CD4-positive, alpha-beta T cell treated with Interleukin-15 for 4 hours (primary cell): ENCODE measurements around the gene FAM83C.
A peak's percentile ranks its signal among the peaks of the same experiment; 100 is the strongest.
"Not testable (repeated sequence)": the region's sequence is repeated elsewhere in the genome, so short reads cannot be mapped to it uniquely, and the experiment has no call there.

Experiments
- DNase-seq: peaks from one replicate; pipeline ENCODE4 v3.0.0-alpha.2; 2020; ENCODE audit warnings: low spot score

Gene FAM83C

DNA sequence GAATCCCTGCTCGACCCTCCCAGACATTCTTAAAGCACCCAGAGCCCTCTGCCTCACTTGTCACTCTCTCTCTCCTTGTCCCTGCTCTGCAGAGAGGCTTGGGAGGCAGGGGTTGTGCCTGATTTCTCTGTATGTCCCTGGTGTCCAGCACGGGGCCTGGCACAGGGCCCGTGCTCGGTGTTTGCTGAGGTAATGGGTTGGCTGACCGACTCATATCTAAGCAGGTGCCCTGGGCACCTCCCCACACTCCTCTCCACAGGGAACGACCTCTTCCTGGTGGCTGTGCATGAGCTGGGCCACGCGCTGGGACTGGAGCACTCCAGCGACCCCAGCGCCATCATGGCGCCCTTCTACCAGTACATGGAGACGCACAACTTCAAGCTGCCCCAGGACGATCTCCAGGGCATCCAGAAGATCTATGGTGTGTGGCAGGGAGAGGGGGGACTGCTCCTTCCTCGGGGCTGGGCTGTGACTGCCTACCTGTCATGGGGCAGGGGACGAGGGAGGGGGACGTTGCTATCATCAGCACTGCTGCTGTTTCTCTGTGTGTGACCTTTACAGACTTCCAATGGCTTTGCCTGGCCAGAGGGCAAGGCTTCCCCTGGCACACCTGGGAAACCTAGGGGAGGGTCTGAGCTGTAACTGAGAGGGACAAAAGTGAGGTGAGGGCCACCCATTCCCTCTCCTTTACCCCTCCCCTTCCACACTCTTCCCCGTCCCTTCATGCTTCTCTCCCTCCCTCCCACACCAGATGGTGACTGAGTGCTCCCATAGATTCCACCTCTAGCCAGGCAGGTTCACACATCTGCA is 28.5 kb downstream of the FAM83C start:
- DNase-seq, result no peak

DNA sequence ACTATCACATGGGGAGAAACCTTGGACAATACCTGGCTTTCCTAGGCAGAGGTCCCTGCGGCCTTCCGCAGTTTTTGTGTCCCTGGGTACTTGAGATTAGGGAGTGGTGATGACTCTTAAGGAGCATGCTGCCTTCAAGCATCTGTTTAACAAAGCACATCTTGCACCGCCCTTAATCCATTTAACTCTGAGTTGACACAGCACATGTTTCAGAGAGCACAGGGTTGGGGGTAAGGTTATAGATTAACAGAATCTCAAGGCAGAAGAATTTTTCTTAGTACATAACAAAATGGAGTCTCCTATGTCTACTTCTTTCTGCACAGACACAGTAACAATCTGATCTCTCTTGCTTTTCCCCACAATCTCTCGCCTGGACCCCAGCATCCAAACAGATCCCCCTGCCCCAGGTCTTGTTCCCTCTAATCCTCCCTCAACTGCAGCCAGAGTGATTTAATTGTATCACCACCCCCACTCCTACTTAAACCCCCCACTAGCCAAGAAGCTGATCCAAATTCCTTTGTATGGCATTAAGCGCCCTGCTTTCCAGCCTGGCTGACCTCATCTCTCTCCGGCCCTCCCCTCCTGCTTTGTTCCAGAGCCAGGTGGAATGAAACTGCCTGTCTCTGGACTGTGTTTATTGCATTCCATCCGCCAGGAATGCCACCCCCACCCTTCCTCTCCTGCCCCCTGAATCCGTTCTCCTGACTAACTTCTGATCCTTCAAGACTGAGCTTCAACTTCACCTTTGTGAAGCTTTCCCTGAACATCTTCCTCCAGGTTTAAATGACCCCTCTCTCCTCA is 29.3 kb downstream of the FAM83C start:
- DNase-seq, result not testable (repeated sequence)

GRCh38 chr20:35262321-35262720 is 29.9 kb downstream of the FAM83C start:
- not testable (repeated sequence) for DNase-seq

- DNase-seq, result no peak
Observed at GRCh38 chr20:35260426-35260825, 31.8 kb downstream of the FAM83C start.

DNA sequence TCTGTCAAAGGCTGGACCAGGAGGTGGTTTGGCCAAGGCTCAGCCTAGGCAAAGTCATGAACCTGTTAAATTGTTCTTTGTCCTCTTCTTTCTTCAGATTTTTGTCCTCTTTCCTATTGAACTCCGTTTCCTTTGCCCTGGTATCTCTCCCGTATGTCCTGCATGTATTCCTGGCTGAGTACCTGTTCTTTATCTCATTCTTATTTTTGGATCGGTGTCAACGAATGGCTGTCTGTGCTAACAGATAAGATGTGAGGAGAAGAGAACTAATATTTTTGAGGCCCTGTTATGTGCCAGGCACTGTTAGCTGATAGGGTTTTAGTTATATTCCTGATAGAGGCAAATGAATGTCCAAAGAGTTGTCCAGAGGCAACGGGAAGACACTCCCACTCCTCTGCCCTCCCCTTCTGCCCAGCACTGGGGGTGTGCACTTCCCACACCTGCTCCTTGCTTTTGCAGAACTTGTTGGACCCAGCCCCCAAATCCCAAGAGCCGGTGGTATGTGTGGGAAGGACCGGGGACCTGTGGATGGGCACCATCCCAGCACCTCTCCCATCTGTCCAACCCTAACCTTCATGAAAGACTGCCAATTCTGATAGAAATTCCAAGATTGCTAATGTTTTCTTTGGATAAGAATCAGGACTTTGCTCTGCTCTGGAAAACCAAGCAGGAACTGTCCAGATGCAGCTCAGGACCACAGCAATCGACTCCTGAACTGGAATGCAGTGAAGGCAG is 34.9 kb downstream of the FAM83C start:
- no peak for DNase-seq

- DNase-seq, result no peak
Observed at GRCh38 chr20:35254448-35254999, 37.7 kb downstream of the FAM83C start.

DNA sequence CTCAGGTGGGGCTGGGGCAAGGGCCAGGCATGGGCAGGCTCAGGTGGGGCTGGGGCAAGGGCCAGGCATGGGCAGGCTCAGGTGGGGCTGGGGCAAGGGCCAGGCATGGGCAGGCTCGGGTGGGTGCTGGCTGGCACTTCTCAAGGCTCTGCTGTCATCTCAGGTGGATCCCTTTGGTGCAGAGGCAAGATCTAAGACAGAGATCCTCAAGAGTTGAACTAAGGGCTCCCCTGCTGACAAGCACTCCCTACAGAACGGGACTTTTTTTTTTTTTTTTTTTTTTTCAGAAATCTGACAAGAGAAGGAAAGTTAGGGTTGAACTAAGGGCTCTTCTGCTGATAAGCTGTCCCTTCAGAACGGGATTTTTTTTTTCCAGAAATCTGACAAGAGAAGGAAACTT is 39.2 kb downstream of the FAM83C start:
- no peak for DNase-seq

GRCh38 chr20:35252598-35252997 is 39.6 kb downstream of the FAM83C start:
- not testable (repeated sequence) for DNase-seq

DNA sequence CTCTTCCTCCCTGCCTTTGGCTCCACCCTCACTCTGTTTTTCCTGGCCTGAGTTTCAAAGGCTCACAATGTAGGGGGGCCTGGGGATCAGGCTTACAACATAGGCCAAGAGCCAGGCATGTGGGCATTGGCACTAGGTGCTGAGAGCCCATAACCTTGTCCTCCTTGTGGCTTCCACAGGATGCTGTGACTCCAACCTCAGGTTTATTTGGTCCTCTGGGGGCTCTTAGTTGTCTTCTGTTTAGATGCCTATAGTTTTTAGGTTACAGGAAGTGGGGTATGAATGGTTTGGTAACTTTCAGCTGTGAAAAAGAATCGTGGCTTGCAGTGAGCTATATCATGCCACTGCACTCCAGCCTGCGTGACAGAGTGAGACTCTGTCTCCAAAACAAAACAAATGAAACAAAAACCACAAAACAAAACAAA is 40.2 kb downstream of the FAM83C start:
- peak; percentile 44 for DNase-seq

- DNase-seq, result no peak
Observed at GRCh38 chr20:35251613-35251940, 40.6 kb downstream of the FAM83C start.

GRCh38 chr20:35248641-35249475 is 43.4 kb downstream of the FAM83C start:
- no peak for DNase-seq

DNA sequence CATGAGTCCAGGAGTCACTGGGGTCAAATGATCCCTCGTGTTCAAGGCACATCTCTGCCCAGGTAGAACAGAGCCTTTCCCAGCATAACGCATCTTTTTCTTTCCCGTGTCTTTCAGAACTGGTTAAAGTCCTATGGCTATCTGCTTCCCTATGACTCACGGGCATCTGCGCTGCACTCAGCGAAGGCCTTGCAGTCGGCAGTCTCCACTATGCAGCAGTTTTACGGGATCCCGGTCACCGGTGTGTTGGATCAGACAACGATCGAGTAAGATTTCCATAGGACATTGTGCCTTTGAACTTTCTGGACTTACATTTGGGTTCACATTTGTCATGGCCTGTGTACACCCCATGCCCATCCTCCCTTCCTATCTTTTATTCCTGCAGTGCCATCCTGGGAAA is 45.5 kb downstream of the FAM83C start:
- no peak for DNase-seq

GRCh38 chr20:35243986-35244385 is 48.2 kb downstream of the FAM83C start:
- DNase-seq, result no peak

DNA sequence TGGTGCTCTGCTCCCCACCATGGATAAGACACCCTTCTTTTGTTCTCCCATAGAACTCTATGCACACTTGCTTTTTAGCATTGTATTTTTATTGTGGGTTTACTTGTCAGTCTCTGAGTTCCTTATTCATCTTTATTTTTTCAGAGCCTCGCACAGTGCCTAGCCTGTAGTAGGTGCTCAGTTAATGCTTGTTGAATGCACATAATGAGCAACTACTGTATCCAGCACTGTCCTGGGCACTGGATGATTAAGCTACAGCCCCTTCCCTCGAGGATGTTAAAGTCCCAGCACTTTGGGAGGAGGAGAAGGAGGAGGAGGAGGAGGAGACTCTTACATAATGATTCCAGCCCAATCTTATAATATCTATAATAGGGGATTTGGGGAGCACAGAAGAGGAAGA is 48.9 kb downstream of the FAM83C start:
- no peak for DNase-seq

GRCh38 chr20:35240811-35241293 is 51.4 kb downstream of the FAM83C start:
- DNase-seq, result no peak

- DNase-seq, result no peak
Observed at GRCh38 chr20:35240083-35240810, 52.0 kb downstream of the FAM83C start.

DNA sequence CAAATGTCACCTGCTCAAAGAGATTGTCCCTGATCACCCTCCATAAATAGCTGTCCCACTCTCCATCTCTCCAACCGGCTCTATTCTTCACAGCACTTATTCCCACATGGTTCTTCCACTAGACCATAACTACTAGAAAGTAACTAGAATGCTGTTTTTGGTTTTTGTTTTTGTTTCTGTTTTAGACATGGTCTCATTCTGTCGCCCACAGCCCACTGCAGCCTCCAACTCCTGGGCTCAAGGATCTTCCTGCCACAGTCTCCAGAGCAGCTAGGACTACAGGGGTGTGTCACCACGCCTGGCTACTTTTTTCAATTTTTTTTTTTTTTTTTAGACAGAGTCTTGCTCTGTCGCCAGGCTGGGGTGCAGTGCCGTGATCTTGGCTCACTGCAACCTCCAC is 53.5 kb downstream of the FAM83C start:
- no peak for DNase-seq

- DNase-seq, result no peak
Observed at GRCh38 chr20:35238170-35238569, 54.1 kb downstream of the FAM83C start.

- no peak for DNase-seq
Observed at GRCh38 chr20:35237486-35237885, 54.7 kb downstream of the FAM83C start.

DNA sequence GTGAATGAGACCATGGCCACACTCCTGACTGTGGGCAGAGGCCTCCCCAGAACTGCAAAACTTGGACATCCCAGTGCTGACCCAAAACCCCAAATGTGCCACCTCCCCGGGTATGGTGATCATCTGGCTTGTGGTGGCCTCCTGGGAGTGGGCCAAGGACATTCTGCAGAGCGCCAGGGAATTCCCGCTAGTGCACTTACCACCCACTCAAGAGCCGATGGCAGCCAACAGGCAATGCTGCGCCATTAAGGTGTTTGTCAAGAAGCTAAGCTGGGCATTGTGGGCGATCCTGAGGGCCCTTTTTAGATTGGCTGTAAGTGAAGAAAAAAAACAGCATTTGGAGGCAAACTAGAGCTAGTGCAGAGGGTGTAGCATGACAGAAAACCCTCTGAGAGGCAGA is 56.3 kb downstream of the FAM83C start:
- no peak for DNase-seq
